HG03575 (cell line): Measurements from ENCODE around the gene MRM2.

Experiments
- ATAC-seq: cut with Tn5 transposase; IDR thresholded peaks from one replicate; pipeline ENCODE4 v1.9.1; 2021; ENCODE audit not compliant: unreplicated experiment, insufficient number of reproducible peaks, low FRiP score; ENCODE audit errors: extremely low read depth

The MRM2 gene

GRCh38 chr7:2228921-2229320, 13.1 kb downstream of the MRM2 start:
- no peak for ATAC-seq

GRCh38 chr7:2227699-2228098, 14.3 kb downstream of the MRM2 start:
- no peak for ATAC-seq

- no peak for ATAC-seq
These were observed 16.2 kb downstream of the MRM2 start for GRCh38 chr7:2225830-2226229.

GRCh38 chr7:2225336-2225735, 16.7 kb downstream of the MRM2 start:
- ATAC-seq = no peak

- no peak for ATAC-seq
These were observed 17.1 kb downstream of the MRM2 start for GRCh38 chr7:2224934-2225333.

GRCh38 chr7:2224491-2224928, 17.5 kb downstream of the MRM2 start:
- no peak for ATAC-seq

- no peak for ATAC-seq
These were observed 18.7 kb downstream of the MRM2 start for GRCh38 chr7:2223321-2223720.

GRCh38 chr7:2222516-2222915, 19.5 kb downstream of the MRM2 start:
- no peak for ATAC-seq

GRCh38 chr7:2220954-2221353, 21.1 kb downstream of the MRM2 start:
- no peak for ATAC-seq

- ATAC-seq = no peak
These were observed 21.5 kb downstream of the MRM2 start for GRCh38 chr7:2220506-2220905.

GRCh38 chr7:2220030-2220429, 22.0 kb downstream of the MRM2 start:
- no peak for ATAC-seq

- no peak for ATAC-seq
These were observed 22.4 kb downstream of the MRM2 start for GRCh38 chr7:2219606-2220005.

GRCh38 chr7:2219136-2219535, 22.9 kb downstream of the MRM2 start:
- ATAC-seq = no peak

GRCh38 chr7:2218444-2218785, 23.6 kb downstream of the MRM2 start:
- no peak for ATAC-seq

GRCh38 chr7:2217716-2218443, 24.1 kb downstream of the MRM2 start:
- ATAC-seq = no peak

- ATAC-seq = no peak
These were observed 24.8 kb downstream of the MRM2 start for GRCh38 chr7:2217206-2217605.

- ATAC-seq = no peak
These were observed 26.2 kb downstream of the MRM2 start for GRCh38 chr7:2215851-2216250.

GRCh38 chr7:2214636-2215035, 27.4 kb downstream of the MRM2 start:
- no peak for ATAC-seq

GRCh38 chr7:2213551-2214215, 28.3 kb downstream of the MRM2 start:
- no peak for ATAC-seq

GRCh38 chr7:2212906-2213305, 29.1 kb downstream of the MRM2 start:
- no peak for ATAC-seq

GRCh38 chr7:2211926-2212325, 30.1 kb downstream of the MRM2 start:
- no peak for ATAC-seq
